GM21447 (cell line): ENCODE data around the gene RBX1.
"Not testable (repeated sequence)": the region's sequence is repeated elsewhere in the genome, so short reads cannot be mapped to it uniquely, and the experiment has no call there.

Source experiments
- ATAC-seq: cut with Tn5 transposase; IDR thresholded peaks from one replicate; pipeline ENCODE4 v1.9.1; 2021; ENCODE audit not compliant: unreplicated experiment

RBX1 gene

GRCh38 chr22:40967111-40967760 lies 16.1 kb downstream of the RBX1 start:
- ATAC-seq: no peak

DNA sequence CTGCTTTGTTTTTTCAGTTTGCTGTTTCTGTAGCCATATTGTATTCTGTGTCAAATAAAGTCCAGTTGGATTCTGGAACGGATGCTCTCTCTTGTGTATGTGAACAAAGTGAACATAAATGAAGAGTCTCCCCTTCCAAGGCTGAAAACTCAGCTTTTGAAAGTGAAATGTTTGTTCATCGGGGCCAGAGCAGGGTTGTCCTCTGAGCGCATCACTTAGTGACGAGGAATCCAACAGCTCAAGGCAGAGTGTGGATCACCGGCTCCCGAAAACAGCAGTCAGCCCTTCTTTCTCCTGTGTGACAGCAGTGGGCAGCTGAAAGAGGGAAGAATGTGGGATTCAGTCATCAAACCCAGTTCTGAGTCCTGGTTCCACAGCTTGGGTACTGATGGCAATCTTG lies 21.4 kb downstream of the RBX1 start:
- ATAC-seq: no peak

- ATAC-seq: no peak
Measured at GRCh38 chr22:40973144-40973543, 22.0 kb downstream of the RBX1 start.

GRCh38 chr22:40975366-40975765 lies 24.2 kb downstream of the RBX1 start:
- no peak for ATAC-seq

- ATAC-seq: no peak
Measured at GRCh38 chr22:40976866-40977700, 25.9 kb downstream of the RBX1 start.

GRCh38 chr22:40979198-40979597 lies 28.0 kb downstream of the RBX1 start:
- no peak for ATAC-seq

GRCh38 chr22:40979871-40980270 lies 28.7 kb downstream of the RBX1 start:
- no peak for ATAC-seq

- no peak for ATAC-seq
Measured at GRCh38 chr22:40982482-40983385, 31.6 kb downstream of the RBX1 start.

GRCh38 chr22:40991298-40991697 lies 40.1 kb downstream of the RBX1 start:
- ATAC-seq: no peak

DNA sequence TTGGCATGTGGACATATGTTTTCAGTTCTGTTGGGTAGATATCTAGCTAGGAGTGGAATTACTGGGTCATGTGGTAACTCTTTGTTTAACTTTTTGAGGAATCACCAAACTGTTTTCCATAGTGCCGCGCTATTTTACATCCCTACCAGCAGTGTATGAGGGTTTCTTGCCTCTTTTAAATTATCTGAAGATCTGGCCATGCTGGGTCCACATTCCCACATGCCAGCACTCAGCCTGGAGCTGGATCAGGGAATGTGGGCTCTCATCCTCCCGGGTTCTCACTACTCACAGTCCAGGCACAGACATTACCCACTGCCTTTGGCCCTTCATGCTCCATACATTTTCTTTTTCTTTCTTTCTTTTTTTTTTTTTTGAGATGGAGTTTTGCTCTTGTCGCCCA lies 44.6 kb downstream of the RBX1 start:
- no peak for ATAC-seq

GRCh38 chr22:40997520-40997919 lies 46.3 kb downstream of the RBX1 start:
- ATAC-seq: no peak

DNA sequence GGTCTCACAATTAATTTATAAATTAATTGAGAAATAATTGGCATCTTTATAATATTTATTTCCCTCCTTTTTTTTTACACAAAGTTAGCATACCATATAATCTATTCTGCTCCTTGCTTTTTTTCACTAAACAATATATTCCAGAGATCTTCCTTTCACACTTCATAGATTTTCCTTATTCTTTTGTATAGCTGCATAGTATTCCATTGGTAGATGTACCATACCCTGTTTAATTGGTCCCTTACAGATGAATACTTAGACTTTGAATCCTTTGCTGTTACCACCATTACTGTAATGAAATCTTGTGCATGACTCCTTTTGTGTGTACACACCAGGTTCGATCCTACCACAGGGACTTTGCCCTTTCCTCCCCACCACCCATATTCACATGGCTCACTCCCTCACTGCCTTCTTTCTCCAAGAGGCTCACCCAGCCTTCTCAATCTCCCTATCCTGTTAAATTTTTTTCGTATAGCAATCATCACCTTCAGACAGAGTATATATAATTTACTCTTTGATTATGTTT lies 48.9 kb downstream of the RBX1 start:
- ATAC-seq: no peak

GRCh38 chr22:41000941-41001721 lies 50.0 kb downstream of the RBX1 start:
- ATAC-seq: no peak

GRCh38 chr22:41001722-41002122 lies 50.5 kb downstream of the RBX1 start:
- no peak for ATAC-seq

- not testable (repeated sequence) for ATAC-seq
Measured at GRCh38 chr22:41002386-41002785, 51.2 kb downstream of the RBX1 start.

GRCh38 chr22:41003066-41003465 lies 51.9 kb downstream of the RBX1 start:
- no peak for ATAC-seq

DNA sequence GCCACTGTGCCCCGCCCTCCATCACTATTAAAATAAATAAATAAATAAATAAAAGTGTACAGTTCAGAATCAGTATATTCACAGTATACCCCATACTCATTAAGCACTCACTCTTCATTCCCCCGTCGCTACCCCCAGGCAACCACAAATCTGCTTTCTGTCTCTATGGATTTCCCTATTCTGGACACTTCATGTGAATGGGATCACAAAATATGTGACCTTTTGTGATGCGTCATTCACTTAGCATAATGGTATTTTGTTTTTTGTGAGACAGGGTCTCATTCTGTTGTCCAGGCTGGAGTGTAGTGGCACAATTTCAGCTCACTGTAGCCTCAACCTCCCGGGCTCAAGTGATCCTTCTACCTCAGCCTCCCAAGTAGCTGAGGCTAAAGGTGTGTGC lies 52.8 kb downstream of the RBX1 start:
- no peak for ATAC-seq

DNA sequence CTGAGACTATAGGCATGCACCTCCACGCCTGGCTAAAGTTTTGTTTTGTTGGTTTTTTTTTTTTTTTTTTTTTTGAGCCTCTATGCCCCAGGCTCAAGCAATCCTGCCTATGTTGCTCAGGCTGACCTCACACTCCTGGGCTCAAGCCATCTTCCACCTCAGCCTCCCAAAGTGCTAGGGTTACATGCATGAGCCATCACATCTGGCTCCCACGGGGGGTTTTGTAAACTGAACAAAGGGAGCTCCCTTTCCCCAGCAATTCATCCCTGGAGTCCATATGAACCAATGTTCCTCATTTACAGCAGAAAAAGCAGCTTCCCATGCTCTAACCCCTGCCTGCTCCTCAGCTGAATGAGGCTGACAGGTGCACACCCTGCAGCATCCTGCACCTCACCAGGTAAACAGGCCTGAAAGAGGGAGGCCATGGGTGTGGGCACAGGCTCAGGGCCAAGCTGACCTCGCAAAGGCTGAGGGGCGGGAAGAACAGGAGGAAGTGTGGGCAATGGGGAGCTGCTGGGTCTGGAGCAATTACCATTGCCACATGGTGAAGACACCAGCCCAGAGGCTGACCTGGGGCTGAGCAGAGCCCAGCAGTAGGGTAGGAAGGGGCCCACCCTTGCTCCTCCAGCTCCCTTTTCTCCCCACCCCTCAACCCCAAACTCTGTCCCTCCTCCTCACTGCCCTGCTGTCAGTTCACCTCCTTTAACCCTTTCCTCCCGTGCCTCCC lies 58.2 kb downstream of the RBX1 start:
- ATAC-seq: no peak

GRCh38 chr22:41015003-41015402 lies 63.8 kb downstream of the RBX1 start:
- ATAC-seq: no peak

DNA sequence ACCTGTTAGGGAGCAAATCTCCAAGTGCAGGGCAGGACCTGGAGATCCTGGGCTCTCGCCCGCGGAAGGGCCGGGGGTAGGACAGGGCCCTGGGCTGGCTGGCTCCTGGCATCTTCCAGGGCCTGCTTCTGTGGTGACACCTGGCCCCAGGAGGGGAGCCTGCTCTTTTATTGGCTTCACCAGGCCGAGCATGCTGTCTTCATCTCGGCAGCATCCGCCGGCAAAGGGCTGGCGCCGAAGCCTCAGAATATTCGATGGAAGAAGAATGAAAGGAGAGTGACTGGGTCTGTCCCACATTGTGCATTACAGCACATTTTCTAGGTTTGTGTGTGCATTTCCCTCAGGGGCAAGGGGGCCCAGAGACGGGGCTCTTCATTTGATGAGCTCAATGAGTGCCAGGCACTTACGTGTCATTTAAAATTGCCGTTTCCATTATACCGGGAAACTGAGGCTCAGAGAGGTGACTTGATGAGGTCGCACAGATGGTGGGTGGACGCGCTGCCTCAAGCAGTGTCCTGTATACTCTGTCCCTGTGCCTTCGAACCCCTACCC lies 70.0 kb downstream of the RBX1 start:
- ATAC-seq: no peak
